Inflammatory macrophage (primary cell): ENCODE measurements around the gene ALDH1B1.

Source experiments
- DNase-seq, 2 donors: peaks; one replicate each; pipeline ENCODE4 v3.0.0-alpha.2; 2020 to 2022
- total RNA-seq, 18 experiments: gene quantifications; one replicate each; lab custom pipeline; 2026; ENCODE audit warnings: mixed read lengths in 6 of 18, inconsistent platforms in 2 of 18; lab: John Stamatoyannopoulos, UW

ALDH1B1 gene
- 1.8 to 26.2 (median 11.8) reads per million in 18 experiments for total RNA-seq

DNA sequence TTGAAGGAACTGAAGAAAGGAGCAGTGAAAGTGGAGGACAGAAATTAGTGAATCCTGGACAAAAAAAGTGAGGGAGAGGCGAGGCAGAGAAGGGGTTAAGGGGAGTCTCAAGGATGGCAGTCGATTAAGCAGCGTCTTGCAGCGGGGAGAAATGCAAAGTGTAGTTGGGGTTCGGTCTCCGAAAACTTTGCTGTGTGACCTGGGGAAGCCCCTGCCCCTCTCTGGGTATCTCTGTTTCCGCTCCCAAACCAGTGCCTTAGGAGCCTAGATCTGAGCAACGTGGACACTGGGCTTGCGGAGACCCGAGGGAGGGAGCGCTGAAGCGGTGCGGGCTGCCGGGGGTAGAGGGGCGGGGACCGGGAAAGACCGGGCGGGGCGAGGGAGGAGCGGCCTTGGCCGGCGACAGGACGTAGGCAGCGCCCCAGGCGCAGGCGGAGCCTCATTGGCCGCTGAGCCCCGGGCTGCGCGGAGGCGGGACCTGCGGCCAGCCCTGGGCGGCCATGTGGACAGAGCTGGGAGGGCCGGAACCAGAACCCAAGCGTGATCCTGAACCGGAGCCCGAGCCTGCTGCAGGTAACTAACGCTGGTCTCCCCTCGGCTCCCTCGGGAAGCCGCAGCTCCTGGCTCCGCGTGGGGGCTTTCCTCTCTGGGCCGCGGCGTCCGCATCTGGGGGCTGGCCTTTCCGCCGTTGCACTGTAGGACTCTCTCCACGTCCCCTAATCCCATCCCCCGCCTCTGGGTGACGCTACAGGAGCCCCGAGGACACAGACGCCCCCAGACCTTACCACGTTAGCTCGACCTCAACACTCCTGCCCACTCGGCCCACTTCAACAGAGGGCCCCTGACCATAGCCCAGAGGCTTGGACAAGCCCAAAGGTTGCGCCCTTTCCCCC, at the start of gene ALDH1B1:
Gene ALDH1B1 (plus strand): TSS at position 468 of the 893 bp plus-strand sequence. CDS start 3,047 bp downstream, outside the sequence.
- peak; percentile 85 to 88 for DNase-seq

DNA sequence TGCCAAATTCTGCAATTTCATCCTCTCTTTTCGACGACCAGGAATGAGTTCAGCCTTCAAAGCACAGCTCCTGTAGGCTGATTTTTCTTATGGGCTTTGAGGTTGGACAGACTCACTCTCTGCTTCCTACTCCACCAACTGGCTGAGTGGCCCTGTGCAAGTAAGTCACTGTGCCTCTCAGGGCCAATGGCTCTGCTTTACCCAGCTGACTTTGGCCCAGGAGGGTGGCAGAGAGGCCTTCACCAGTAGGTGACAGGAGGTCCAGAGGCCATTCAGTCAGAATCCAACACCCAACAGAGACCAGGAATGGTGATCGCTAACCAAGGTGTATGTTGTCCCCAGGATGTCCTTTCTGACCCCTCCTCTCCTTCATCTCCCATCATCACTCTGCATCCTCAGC, 49.5 kb upstream of the ALDH1B1 start:
- no peak for DNase-seq

- no peak for DNase-seq
Measured at GRCh38 chr9:38343552-38343951, 49.0 kb upstream of the ALDH1B1 start.

DNA sequence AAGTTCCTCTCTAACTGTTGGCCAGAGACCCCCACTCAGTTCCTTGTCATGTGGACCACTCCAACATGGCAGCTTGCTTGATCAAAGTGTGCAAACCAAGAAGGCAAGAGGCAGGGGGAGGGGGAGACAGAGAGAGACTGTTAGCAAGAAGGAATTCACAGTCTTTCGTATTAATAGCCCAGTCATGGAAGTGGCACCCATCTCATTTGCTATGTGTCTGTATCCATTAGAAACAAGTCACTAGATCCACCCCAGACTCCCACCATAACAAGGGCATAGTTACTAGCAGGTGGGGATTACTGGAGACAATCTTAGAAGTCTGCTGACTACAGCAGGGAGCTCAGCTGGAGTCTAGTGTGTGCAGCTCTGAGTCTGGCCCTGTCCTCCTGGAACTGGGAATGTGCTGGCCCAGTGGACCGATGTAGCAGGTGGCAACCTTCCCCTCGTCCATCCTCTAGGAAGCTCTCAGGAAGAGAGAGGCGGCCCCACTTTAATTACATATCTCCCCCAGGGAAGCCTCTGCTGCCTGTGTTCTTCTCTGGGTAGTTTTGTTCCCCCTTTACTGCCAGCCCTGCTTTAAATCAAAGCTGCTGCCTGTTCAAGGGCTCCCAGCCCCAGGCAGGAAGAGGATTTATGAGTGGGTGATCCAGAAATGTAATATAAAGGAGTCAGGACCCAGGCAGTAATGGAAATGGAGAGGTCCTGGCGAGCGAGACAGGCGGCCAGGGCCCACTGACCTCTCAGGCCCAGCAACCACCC, 47.8 kb upstream of the ALDH1B1 start:
- DNase-seq: no peak

DNA sequence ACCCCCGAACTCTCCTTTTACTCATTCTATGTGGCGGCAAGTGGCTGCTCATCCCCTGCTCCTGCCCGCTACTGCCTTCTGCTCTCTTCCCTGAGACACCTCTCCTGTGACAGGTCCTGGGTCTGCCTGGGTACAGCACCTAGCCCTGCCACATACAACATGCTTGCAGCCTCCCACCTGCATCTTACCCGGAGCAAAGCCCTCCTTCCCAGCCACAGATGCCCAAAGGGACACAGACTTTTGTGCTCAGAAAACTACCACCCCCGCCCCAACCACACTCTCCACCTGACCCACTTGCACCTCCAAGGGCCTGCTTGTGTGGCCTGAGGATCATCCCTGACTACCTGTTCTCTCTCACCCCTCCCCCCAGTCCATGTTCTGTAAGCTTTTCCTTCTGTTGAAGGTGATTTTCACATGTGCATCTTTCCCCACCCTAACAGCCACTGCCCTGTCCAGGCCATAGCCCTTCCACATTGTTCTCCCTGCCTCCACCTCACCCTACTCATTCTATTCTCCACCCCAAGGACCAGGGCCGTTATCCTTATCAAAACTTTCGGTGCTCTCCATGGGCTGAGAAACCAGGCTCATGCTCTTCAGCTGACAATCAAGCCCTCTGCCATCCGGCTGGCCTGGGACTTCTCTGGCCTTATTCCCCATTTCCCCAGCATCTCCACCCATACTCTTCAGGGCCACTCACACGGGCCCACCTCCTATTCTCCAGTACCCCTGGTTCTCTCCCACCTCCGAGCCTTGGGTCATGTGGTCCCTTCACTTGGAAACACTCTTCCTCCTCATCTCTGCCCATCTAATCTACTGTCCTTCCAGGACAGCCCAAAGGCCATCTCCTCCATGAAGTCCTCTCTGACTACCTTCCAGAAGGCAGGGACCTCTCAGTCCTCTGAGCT, 46.4 kb upstream of the ALDH1B1 start:
- no peak for DNase-seq

DNA sequence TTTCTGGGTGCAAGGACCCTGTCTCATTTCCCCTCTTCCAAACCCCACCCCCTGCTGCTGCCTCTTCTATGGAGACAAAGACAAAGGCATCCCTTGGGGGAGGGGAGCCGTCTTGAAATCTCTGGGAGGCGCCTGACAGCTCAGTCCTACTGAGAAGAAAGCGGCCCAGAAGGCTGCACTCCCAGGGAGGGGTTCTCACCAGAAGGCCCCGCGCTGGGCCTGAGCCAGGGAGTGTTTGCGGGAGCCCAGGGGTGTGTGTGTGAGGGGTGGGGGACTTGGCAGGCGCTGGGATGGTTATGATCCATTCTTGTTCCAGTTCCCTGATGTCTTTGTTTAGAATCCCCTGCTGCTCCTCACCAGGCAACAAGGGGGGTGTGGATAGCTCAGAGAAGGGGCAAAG, 45.7 kb upstream of the ALDH1B1 start:
- no peak for DNase-seq

DNA sequence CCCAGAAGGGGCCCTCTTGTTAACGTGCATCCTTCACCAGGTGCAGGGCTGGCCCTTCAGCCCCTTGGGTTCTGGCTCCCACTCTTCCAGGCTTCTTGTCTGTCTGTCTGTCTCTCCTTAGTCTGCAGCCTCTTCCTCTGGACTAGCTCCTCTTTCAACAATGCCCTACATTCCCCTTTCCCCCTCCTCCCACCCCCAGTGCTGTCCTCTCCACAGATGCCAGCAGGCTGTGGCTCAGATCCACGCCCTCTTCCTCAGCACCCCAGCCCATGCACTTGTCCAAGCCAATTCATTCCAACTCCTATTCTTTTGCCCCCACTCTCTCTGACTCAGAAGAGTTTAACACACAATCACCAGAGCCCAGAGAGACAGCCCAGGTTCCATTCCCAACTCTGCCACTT, 45.2 kb upstream of the ALDH1B1 start:
- no peak for DNase-seq

GRCh38 chr9:38347946-38348345, 44.6 kb upstream of the ALDH1B1 start:
- DNase-seq: no peak

GRCh38 chr9:38350529-38350928, 42.0 kb upstream of the ALDH1B1 start:
- no peak for DNase-seq

DNA sequence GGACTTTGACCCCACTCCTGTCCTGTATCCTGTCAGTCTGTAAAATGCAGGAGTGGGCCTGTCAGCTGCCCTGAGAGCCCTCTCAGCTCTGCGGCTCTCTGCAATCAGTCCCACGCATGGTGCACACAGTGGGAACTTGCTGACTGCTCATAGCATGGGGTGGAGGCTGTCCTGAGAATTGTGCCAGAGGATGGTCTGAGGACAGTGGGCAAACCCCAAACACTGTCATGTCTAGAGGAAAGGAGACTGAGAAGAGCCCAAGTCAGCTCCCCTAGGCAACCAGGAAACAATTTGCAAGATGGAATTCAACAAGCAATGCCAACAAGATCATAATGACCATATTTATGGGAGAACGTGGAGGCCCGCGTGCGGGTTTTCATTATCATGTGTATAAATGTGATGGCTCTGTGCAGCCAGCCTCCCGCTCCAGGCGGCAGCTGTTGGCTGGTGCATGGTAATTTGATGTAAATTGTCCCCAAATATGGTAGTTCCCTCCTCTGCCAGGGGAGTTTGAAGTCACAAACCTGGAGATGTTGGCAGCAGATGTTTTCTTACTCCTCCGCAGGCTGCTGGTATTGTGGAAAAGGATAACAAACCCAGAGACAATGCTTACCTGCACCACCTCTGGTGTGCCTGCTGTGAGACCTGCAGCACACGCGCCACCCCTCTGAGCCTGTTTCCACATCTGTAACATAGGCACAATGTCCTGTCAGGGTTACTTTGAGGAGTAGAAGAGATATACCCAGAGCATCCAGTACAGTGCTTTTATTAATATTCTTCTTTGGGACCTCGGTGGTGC, 39.8 kb upstream of the ALDH1B1 start:
- DNase-seq: no peak

DNA sequence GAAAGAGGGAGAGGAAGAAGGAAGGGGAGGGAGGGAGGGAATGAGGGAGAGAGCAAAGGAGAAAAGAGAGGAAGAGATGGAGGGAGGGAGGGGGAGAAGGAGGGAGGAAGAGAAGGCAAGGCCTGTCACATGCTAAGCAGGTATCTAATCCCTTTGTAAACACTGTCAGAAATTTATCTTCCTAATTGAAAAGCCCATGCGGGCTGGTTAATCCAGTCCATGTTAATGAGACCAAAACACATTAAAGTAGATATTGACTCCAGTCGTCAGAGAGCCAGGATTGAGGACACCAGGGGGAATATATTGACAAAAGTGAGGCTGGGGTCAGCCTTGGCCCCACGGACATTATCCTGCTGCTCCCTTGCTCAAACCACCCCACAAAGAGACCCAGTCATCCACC, 37.4 kb upstream of the ALDH1B1 start:
- DNase-seq: no peak

DNA sequence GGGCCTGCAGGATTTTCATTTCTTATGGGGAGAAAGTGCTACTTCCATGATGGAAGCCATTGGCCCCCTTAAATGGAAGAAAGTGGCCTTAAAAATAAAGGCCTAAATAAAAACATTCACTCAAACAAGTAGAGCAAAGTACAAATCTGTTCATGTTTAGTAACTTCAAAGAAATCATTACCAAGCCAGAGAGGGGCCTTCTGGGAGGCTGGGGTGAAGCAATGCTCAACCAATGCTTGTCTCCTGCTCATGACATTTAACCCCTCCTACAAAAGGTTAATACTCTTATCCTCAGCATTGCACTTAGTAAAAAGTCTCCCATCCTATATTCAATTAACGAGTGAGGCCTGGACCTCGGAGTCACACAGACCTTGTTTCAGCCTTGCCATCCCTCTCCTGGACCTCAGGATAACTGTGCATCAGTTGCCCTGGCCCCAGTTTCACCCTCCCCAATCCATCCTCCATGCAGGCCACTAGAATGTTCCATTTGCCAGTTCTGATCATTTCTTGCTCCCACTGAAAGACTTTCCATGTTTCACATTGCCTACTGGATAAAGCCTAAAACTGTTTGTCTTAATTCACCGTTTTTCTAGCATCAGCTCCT, 36.9 kb upstream of the ALDH1B1 start:
- no peak for DNase-seq

GRCh38 chr9:38356851-38357250, 35.7 kb upstream of the ALDH1B1 start:
- DNase-seq: no peak

- DNase-seq: no peak
Measured at GRCh38 chr9:38357350-38358114, 35.0 kb upstream of the ALDH1B1 start.

- DNase-seq: no peak
Measured at GRCh38 chr9:38358390-38359296, 33.9 kb upstream of the ALDH1B1 start.

GRCh38 chr9:38359297-38359653, 33.2 kb upstream of the ALDH1B1 start:
- no peak for DNase-seq

GRCh38 chr9:38359689-38360385, 32.7 kb upstream of the ALDH1B1 start:
- DNase-seq: no peak

- DNase-seq: no peak
Measured at GRCh38 chr9:38360839-38361472, 31.5 kb upstream of the ALDH1B1 start.
